Measurements from ENCODE around the gene FOXF1.

The FOXF1 gene

GRCh38 chr16:86503830-86504229, 6.5 kb upstream of the FOXF1 start:
- no peak overlapping the region for H3K4me3 ChIP-seq (ENCODE audit: low read depth, low read length)

DNA sequence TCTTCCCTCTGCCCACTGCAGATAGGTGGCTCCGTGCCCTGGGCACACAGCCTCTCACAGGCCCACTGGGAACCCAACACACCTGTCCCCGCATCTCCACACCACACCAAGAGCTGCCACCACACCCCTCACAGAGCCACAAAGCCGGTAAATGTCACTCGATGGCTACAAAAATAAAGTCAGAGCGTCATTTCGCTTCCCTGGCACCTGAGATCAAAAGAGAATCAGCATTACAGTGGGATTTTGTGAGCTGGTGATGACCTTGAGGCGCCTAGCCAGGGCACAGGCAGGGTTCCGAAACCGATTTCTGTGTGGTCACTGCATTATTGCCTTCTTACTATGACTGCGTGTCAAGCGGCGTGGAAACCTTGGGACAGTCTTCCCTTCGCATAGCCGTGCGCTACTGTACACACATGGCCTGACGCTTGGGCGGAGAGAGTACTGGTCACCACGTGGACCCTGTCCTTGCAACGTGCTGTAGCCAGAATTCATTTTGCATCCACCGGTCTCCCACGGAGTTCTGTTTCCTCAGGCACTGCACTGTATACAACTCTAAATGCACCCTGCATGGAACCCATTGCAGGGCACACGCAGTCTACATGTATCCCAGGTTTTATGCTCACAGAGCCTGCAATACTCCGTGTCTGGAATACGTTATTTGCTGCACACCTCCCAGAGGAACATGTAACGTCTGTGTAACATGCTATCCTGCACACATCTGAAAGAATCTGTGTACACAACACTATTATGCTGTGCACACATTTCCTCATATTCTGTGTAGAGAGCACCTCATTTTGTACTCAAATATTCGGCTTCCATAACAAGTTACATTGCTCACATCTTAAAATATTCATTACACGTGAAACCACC, 5.8 kb upstream of the FOXF1 start:
- H3K4me3 ChIP-seq (ENCODE audit: low read depth, low read length), result no peak overlapping the region

DNA sequence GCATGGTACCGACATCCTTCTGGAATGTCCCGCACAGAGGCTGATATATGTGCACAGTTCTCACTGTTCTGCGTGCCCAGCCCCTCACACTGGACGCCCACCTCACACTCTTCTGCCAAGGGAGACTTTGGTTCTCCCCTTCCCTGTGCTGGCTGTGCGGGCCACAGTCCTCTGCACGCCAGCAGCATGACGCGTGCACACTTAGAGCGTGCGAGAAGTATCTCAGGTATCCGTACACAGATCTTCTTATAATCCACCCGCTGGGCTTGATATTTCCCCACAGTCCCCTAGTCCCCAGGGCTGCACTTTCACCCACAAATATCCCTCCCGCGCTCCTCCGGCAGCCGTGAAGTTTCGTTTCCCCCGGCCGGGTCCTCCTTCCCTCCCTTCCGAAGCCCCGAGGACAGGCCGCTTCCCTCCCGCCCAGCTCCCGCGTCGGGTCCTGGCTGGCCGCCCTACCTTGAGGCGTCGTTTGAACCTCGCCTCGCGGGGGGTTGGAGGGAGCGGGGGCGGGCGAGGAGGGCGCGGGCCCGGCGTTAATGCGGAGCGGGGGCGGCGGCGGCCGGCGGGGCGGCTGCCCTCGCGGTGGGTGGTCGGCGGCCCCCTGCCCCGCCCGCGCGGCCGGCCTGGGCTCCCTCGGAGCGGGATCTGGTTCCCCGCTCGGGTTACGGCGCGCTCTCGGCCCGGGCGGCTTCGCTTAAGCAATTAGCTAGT, 5.0 kb upstream of the FOXF1 start:
- no peak overlapping the region for H3K4me3 ChIP-seq (ENCODE audit: low read depth, low read length)

DNA sequence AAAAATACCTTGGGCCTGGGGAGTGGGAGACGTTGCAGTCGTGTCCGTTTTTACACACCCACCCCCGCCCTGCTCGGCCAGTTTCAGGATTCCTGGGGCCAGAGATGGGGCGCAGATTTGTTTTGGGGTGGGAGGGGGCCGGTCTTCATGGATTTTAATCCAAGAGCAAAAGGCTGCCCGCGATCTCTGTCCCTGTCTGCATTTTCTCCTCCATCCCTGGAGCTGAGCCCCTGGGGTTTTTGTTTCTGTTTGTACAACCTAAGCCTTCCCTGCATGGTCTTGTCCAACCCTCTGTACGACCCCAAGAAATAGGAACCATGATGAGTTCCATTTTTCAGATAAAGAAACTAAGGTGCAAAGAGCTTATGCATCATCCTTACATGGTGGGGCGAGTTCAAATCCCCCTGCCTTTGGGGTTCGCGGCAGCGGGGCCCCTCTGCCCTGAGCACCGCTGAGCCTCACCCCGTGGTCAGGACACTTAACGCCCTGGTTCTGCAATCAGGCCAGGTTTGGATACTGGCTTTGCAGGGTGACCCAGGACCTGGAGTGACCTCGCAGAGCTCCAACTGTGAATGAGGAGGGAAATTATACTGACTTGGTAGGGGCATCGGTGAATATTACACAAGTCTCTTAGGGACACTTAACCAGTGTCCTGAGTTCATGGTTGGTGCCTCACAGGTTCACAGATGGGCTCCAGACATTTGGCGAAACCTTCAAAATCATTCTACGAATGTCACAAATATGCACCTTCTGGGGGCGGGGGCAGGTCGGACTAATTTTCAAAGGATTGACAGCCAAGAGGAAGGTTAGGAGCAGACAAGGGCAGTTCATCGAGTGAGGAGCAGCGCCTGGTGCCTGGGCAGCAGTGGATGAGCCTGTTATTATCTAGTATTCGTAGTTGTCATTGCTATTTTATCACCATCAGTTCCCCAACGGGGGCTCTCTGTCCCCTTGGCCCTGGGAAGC, 4.1 kb upstream of the FOXF1 start:
- no peak overlapping the region for H3K4me3 ChIP-seq (ENCODE audit: low read depth, low read length)

DNA sequence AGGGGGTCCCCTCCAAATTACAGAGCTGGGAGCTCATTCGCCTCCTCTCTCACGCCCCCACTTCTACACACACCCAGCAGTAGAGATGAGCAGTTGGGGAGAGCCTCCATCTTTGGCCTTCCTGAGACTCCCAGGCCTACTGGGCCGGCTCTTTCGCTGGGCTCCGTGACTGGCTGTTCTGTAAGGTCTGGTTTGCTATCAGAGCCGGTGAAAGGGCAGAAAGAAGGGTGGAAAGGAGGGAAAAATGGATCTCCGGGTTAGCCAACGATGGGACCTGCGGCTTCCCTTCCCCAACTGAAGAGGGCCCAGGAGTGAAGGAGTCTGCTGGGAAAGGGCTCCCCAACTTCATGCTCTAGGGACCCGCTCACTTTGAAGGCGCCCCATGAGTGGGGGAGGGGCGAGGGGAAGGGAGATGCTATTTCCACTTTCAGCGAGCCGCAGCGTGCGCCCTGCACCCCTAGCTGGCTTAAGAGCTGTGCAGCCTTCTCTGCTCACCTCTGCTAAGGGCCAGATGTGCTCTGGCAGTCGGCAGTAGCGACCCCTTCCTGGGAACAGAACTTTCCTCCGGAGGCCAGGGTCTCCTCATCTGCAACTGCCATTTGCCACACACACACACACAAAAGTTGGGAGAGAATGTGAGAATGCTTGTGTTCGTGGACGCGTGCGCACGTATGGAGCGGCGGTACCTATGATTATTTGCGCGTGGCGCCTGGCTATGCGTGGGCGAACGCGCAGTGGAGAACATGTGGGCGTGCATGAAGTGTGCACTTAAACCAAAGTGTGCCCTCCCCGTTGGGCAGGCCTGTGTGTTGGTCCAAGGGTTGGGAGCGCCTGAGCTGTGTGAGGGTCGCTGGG, 2.9 kb upstream of the FOXF1 start:
- no peak overlapping the region for H3K4me3 ChIP-seq (ENCODE audit: low read depth, low read length)

DNA sequence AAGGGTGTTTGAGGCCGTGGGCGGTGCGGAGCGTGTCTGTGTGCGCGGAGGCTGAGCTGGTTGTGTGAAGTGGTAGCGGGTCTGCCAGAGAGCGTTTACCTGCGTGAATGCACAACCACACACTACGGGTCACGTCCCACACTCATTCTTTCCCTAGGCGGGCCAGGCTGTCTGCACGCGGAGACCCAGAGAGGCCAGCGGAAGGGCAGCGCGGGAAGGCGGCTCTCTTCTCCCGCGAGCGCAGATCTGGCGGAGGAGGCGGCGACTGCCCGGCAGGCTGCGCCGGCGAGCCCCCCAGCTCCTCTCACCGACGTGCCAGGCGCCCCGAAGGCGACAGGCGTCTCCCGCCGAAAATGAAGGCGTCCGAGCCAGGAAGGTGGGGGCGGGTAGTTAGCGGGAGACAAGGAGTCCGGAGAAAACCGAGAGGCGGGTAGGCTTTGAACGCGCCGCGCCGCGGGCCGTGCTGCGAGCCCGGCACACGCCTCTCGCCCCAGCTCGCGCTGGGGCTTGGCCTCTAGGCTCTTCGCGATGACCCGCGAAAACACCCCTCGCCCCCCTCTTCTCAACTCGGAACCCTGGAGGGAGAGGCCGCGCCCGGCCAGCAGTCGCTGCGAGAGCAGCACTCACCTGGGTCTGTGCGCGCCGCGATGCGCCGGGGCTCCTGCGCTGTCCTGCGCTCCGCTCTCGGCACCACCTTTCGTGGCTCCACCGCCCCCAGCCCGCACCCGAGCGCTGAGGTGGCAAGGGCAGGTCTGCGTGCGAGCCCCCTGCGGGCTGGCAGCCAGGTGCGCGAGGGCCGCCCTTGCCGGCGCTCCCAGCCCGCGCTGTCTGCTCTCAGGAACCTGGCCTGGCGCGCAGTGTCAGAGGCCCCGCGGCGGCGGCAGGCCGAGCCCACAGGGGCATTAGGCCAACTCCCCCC, 2.0 kb upstream of the FOXF1 start:
- no peak overlapping the region for H3K4me3 ChIP-seq (ENCODE audit: low read depth, low read length)

DNA sequence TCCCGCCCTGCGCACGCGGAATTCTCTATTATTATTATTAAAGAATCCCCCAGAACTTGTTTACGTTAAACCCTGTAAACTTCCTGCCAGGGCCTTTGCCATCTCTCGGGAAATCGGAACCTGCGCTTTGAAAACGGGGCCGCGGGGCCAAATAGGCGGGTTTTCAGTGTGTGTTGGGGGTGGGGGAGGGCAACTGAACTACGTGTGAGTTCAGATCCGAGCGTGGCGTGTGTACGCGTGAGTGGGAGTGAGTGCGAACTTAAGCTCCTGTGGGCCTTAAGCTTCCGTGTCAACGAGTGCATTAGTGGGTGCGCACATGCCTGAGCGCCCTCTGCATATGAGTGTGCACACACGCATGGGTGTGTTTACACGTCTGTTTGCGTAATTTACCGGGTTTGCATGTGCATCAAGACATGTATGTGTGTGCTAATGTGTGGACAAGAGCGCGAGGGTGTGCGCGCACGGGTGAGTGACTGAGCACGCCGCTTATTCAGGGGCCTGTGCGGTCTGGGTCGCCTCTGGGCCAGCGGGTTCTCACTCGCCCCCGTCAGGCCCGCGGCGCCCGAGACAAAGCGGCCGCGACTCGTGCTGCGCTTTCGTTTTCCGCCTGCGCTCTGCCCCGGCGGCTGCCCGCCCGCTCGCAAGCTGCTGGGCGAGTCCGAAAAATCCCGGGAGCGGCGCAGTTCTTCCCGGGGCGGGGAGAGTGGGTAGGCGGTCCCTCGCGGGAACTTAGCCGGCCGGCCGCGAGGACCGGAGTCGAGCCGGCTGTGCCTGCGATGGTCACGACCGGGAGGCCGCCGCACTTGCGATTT, 1.2 kb upstream of the FOXF1 start:
- peak overlapping the region; percentile 6 for H3K4me3 ChIP-seq (ENCODE audit: low read depth, low read length)

DNA sequence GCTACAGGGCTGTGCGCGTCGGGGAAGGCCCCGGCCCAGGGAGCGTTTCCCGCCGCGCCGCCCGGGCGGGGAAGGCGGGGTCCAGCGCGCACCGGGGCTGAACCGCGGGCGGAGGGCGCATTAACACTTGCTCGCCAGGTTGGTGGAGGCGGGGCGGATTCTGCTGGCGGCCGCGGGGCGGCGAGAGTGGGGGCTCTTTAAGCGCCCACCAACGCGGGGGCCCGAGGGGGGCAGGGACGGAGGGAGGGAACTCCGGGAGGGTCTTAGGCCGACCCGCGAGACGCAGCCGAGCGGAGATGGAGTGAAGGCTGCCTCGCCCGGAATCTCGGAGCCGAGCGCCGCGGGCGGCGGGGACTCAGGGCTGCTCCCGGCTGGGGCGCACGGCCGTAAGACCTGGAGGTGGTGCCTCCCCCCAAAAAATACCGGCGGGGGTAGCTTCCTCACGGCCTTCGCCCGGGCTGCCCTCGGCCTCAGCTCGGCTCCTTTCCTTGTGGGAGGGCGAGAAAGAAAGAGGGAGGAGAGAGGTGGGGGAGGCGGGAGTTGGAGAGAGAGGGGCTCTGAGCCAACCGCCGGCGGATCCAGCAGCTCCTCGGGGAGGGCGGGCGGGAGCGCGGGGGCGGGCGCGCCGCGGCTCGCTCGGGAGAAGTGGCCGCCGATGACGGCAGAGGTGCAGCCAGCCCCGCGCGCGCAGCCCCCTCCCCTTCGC, 415 bp upstream of the FOXF1 start:
- H3K4me3 ChIP-seq (ENCODE audit: low read depth, low read length), result peak overlapping the region; percentile 1

GRCh38 chr16:86511317-86512161, 1.2 kb downstream of the FOXF1 start:
- H3K4me3 ChIP-seq (ENCODE audit: low read depth, low read length), result no peak overlapping the region

DNA sequence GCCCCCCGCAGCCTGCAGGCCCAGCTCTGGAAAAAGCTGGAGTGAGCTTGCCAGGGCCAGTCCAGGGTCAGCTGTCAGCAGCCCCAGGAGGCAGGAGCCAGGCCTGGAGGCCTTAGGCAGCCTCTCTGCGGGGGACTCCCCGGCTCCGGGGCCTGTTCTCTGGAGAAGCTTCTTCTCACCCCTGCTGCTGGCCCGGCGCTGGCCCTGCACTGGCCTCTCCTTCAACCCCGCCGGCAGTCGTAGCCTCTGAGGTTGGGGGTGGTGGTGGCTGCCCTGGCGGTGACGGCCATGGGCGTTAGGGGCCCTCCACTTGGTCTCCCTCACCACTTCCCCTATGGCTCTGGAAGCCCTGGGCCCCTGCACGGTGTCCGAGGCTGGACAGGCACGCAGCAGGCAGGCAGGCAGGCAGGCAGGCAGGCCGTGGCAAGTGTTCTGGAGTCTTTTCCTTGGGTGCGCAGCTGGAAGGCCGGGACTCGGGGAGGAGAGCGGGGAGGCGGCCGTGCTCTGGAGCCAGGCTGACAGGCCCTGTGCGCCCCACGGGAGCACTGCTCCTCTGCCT, 2.1 kb downstream of the FOXF1 start:
- no peak overlapping the region for H3K4me3 ChIP-seq (ENCODE audit: low read depth, low read length)

DNA sequence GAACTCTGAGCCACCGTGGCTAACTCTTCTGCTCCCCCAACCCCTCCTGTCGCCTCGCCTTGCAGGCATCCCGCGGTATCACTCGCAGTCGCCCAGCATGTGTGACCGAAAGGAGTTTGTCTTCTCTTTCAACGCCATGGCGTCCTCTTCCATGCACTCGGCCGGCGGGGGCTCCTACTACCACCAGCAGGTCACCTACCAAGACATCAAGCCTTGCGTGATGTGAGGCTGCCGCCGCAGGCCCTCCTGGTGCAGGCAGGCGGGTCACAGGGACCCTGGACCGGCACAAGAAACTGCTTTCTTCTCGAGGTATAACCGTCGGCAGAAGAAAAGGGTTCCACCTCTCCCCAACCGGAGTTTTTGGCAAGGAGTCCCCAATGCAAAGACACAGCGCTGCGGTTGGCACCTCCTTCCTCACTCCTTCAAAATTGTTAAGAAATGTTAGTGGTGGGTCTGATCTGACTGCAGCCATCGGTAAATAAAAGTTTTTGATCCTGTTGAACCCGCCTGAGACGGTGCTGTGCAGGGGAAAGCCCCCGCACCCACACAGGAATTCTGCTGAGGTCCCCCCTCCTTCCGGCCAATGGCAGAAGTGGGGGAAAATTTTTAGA, 2.6 kb downstream of the FOXF1 start:
- H3K4me3 ChIP-seq (ENCODE audit: low read depth, low read length), result no peak overlapping the region

- H3K4me3 ChIP-seq (ENCODE audit: low read depth, low read length), result no peak overlapping the region
Observed at GRCh38 chr16:86513471-86514277, 3.3 kb downstream of the FOXF1 start.

DNA sequence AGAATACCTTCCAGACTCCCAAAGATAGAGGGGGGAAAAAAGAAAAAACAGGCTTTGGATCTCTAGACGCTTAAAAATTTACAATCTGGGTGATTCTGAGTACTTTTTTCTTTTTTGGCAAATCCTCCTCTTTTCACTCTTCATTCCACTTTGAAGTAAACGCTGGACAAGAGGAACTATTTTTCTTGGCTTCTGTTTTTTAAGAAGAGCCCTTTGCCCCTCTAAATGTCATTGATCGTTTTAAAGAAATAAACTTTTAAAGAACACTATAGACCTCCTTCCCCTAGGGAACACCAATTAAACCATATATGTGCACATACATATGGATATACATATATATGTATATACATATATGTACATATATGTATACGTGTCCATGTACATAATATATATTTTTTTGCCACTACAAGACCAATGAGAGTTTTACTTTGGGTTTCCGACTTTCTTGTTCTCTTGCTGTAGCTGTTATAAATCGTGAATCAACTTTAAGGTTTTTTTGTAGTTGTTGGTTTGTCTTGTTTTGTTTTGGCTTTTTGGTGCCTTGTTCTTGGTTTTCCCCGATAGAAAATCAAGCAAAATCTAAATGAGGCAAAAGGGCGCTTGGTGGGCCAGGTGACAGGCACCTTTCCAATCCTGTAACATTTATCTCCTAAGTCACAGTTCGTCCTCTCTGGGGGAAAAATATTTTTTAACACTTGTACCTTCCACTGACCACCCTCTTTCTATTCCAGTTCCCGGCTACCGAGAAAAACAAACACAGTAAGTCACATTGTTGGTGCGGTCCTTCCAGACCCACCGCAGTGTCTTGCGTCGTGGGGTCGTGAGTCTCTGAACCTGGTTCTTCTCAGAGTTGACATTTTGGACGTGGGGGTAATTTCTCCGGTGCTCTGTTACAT, 4.4 kb downstream of the FOXF1 start:
- no peak overlapping the region for H3K4me3 ChIP-seq (ENCODE audit: low read depth, low read length)

- no peak overlapping the region for H3K4me3 ChIP-seq (ENCODE audit: low read depth, low read length)
Observed at GRCh38 chr16:86515413-86515776, 5.1 kb downstream of the FOXF1 start.

Measured in iPS-11a (cell line).